Measurements from ENCODE around the gene TRIM66.

TRIM66 gene

DNA sequence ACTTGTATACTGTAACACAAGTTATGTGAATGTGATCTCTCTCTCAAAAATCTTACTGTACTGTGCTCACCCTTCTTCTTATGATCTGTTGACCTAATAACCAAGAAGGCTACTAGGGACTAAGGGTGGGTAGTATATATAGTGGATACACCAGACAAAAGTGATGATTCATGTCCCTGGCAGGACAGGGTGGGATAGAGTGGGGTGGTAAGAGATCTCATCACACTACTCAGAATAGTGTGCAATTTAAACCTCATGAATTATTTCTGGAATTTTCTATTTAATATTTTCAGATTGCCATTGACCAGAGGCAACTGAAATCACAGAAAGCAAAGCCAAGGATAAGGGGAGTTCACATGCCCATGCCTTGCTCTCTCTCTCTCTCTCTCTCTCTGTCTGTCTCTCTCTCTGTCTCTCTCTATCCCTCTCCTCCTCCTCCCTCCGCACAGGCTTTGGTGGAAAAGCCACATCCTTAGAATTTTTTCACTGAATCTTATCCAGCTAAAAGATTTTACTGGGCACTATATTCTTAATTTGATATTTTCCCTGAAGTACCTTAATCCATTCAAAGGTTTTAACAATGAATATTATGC lies 76.4 kb downstream of the TRIM66 start:
- no peak for FAIRE-seq

DNA sequence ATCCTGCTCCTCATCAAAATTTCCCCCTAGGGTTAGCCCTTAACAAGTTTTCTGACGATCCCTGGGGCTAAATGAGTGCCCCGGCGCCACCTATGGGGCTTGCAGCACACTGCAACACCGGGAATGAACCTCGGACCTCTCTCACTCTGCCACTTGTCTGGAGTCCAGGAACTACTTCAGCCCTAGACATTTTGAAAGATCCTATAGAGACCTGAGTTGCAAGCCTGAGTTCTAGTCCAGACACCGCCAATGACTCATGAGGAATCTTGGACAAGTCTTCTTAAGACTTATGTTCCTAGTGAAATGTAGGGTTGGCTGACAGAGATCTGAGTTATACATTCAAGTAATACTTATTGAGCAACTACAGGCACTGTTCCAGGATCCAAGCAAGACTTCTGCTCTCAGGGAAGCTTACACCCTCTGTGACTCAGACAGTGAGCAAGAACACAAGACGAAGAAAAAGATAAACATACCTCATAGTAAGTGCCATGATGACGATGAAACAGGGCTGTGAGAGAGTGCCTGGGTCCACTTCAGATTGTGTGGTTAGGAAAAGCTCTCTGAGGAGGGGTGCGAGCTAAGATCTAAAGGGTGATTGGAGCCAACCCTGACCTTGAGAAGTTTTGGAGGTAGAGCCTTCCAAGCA lies 78.3 kb downstream of the TRIM66 start:
- no peak for FAIRE-seq

DNA sequence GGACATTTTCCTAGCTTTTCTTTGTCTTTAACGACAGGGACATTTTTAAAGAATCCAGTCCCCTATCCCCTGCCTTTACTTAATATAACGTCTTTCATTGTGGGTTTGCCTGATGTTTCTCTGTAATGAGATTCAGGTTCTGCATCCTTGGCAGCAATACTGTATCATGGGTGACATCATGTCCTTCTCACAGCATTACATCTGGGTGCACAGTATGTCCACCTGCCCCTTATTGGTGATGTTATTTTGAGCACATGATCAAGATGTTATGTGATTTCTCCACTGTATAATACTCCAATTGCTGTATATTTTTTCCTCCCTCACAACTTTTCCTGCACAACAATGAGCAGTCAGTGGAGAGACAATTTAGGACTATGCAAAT lies 78.8 kb downstream of the TRIM66 start:
- no peak for FAIRE-seq

DNA sequence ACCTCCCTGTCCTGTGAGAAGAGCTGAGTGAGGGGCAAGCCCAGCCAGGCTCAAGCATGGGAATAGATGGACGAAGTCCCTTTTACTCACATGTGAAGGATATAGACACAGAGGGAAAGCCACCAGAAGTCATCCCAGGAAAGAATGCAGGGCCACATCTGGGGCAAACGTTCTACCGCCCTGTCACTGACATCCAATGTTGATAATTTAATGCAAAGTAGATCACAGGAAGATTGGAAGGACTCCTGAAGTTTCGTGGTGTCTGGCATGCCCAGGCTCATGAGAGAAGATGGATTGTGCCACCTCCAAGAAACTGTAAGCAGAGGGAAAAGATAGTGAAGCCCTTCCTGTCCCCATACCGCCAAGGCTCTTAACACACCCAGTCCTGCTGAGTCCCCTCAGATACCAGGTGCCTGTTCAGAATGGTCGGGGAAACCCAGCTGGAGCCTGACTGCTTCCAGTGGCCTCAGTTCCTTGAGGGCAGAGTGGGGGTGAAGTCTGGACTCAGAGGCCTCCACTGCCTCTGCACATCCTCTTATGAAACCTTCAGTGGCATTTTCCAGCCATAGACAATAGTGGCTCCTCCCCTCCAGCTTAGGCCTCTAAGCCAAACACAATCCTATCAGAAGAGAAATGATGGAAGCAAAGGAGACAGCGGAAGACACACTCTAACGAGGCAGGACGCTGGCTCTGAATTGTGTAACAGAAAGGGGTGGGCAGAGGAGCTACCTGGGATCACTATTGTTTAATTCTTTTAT lies 80.9 kb downstream of the TRIM66 start:
- FAIRE-seq, result no peak

DNA sequence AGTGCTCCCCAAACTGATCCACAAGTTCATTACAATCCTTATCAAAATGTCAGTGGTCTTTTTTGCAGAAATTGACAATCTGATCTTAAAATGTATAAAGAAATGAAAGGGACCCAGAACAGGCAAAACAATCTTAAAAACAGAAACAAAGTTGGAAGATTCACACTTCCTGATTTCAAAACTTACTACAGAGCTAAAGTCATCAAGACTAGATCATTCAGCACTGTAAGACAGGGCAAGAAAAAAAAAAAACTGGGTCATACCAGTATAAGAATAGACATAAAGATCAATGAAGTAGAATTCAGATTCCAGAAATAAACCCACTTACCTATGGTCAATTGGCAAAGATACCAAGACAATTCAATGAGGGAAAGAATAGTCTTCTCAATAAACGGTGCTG lies 84.0 kb downstream of the TRIM66 start:
- no peak for FAIRE-seq

DNA sequence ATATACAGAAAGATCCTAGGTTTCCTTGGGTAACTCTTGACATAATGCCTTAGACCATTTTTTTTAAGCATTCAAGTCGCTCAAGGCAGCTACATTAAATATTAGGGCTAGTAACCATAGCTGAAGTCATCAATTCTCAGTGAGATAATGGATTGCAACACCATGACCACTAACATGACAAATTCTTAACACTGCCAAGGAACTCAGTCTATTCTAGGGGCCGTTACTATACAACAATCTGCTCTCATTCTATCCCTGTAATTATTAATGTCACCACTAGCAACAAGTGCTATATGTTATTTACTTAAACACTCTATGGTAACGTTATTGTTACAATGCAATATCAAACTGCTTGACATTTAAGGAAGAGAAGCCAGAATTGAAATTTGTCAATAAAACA lies 85.3 kb downstream of the TRIM66 start:
- no peak for FAIRE-seq

DNA sequence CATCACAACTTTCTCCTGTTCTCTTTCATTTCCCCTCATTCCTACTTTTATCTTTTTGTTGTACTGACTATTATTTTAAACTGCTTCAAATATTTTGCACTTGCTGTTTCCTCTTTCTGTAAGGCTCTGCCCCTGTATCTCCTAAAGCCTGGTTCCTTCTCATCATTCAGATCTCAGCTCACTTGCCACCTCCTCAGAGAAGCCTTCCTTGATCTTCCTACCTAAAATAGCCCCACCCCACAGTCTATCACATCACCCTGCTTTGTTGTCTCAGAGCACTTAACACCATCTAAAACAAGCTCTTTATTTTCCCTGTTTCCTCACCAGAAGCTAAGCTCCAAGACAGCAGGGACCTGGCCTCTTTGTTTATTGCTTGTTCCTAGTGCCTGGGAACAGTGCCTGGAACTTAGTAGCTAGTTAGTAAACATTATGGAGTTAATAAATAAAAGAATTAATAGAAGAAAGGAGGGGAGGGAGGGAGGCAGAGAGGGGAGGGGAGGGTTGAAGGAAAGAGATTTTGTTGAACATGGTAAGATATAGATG lies 85.9 kb downstream of the TRIM66 start:
- no peak for FAIRE-seq

DNA sequence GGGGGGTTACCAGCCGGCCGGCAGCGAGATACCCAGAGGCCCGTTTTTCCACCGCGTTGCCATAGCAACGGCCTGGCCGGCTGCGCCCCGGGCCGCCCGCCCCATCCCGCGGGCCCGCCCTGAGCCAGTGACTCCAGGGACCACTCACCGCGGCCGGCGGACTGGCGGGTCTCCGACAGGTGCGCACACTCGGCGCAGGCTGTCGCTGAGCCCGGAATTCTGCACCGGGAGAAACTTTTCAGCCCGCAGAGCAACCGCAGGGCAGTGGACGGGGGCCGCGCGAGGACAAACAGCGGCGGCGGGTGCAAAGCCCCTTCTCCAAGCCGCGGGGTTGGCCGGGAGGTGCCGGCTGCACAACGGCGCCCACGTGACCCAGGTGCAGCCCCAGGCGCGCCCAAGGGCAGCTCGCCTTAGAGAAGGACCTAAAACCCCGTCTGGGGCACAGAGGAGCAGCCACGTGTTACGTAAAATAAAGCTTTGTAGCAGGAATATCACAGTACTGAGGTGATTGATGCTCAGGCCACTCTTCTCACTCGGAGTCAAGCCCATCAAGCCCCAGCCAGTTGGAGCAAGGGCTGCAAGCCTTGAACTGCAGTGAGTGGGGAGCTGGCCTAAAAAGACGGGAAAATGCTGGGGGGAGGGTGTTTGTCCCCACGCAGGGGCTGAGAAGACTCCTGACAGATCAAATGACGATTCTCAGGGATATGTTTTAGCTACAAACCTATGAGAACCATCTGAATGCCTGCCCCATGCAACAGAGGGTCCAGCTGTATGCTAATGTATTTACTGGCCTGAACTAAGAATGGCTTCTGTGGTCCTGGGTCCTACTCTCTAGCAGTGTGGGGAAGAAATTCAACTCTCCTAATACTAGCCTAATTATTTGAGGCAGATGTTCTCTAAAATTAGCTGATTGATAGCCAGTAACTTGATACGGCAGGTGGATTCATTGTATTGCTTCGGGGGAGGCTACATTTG lies 88.2 kb downstream of the TRIM66 start, which contains the start of gene STK33:
TSS of gene STK33 (minus strand) at position 294 of the 975 bp plus-strand sequence. CDS start 119,323 bp downstream, outside the sequence.
- FAIRE-seq, result no peak

DNA sequence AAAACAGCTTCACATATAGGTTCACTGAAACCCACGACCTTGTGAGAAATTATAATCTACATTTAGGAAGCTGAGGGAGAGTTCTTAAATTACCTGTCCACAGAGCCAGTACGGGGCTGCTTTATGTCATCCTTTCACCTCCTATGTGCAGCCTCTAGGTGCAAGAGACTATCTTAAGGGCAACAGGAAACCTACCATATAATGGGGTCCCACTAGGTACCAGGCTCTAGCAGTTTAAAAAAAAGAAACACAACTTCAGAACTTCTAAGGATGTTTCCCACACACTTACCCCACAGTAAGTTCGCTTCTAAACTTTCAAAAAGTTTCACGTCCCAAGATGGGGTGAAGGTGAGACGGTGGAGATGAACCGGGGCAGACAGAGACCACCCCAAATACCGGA lies 89.0 kb downstream of the TRIM66 start:
- FAIRE-seq, result no peak

DNA sequence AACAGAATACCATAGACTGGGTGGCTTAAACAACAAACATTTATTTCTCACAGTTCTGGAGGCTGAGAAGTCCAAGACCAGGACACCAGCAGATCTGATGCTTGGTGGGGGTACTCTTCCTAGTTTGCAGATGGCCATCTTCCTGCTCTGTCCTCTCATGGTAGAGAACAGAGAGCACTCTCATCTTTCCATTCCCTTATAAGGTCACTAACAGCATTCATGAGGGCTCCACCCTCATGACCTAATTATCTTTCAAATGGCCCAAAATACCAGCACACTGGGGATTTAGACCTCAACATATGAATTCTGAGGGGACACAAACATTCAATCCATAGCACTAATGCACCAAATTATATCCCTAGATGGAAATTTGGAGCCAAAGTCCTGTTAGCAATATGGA lies 94.5 kb downstream of the TRIM66 start:
- FAIRE-seq, result no peak

DNA sequence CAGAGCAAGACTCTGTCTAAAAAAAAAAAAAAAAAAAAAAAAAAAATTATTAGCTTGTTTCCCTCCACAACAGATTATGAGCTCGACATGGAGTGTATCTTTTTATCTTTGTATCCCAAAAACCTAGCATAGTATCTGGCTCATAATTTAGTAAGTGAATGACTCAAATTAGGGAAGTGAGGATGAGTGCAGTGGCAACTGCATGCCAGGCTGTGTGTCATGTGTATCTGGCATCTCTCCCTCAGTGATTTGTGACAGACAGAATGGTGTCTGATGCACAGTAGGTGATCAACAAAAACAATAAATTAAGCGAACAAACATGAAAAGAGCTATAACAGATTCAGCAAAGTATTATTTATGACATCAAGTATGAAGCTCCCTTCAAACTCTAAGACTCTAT lies 95.7 kb downstream of the TRIM66 start:
- FAIRE-seq, result no peak

DNA sequence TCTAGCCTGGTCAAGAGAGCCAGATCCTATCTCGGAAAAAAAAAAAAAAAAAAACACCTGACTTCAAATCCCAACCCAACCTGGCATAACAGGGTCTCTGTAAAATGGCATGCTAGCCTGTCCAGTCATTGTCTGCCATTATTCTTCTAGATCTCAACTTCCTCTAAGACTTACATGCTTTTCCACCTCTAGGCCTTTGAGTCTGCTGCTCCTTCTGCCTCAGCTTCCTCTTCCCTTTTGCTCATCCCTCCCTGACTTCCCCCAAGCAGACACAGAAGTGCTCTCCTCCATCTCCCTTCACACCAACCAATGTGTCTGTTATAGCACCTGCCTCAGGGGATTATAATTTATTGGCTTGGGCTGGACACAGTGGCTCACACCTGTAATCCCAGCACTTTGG lies 96.3 kb downstream of the TRIM66 start:
- no peak for FAIRE-seq

DNA sequence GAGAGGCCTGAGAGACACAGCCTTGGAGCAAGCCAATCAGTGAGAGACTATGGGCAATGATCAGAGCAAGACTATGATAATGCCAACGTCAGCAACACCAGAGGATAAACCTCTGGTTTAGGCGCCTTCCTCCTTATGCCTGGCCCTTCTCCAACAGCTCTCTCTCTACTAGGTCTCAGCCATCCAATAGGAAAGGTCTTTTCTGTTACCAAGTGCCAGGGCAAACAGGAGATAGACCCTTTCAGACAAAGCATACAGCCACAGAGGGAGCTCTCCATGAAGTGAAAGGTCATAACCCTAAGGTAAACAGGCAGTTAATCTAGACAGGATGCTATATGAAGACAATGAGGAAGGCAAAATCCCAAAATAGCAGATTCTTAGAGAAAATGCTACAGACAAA lies 98.0 kb downstream of the TRIM66 start:
- FAIRE-seq, result no peak

DNA sequence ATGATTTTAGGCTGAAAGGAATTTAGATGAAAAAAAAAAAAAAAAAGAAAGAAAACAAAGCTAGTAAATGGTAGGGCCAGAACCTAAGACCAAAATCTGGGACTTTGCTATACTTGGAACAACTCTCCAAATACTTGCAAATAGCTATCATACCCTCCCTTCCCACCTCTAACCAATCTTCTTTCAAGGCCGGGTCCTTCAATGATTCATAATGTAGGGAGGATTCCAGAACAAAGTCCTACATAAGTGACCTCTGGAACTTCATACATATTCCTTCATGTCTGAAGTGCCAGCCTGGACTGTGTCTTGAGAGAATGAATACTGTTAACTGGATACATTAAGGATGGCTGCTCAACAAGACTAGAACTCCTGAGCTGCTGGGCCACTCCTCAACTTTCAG lies 98.4 kb downstream of the TRIM66 start:
- no peak for FAIRE-seq

DNA sequence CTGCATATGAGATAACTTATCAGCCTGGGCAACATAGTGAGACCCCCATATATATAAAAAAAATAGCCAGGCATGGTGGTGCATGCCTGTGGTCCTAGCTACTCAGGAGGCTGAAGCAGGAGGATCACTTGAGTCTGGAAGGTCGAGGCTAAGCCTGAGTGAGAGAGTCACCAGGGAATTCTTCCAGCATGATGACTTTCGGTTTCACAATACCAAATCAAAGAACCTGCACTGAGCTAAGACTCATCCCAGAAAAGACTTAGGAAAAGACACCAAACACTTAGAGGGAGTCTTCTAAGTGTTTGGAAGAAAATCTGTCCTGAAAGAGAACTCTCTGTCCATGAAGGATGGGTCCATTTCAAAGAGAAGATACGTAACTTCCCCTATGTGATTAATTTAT lies 101.2 kb downstream of the TRIM66 start:
- no peak for FAIRE-seq

DNA sequence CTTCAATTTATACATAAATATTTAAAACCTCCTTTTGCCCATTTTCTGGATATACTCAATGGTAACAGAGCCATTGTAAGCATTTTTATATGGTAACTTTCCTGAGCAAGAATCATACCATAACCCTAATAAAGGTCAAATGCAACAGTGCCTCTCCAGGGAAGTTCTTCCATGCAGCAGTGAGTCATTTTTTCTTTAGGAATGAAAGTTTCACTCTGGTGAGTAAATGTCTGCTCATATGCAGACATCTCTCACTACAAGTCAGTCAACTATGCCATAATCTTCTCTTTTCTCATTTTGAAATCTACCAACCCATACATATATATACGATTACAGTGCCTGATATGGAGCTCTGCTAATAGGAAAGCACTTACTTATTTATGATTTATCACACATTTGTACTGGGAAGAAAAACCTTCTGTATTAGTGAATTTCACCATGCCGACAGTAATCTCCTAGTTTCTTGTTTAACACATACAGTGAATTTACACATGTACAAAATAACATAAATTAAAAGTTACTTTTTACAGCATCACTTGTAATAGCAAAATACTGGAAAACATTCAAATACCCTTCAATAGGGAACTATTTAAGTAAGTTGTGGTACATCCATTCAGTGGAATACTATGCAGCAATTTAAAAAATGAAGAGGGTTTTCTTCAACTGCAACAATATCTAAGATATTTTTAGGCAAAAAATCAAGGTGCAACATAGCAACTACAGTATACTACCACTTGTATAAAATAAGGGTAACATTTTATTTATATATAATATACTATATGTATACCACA lies 104.5 kb downstream of the TRIM66 start:
- no peak for FAIRE-seq

DNA sequence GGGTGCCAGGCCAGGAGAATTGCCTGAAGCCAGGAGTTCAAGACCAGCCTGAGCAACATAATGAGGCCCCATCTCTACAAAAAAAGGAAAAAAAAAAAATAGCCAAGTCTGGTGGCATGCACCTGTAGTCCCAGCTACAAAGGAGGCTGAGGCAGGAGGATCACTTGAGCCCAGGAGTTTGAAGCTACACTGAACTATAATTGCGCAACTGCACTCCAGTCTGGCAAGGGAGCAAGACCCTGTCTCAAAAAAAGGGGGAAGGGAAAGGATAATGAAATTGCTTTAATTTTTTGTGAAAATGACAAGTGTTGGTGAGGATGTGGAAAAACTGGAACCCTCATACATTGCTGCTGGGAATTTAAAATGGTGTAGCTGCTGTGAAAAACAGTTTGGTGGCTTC lies 107.7 kb downstream of the TRIM66 start:
- no peak for FAIRE-seq

DNA sequence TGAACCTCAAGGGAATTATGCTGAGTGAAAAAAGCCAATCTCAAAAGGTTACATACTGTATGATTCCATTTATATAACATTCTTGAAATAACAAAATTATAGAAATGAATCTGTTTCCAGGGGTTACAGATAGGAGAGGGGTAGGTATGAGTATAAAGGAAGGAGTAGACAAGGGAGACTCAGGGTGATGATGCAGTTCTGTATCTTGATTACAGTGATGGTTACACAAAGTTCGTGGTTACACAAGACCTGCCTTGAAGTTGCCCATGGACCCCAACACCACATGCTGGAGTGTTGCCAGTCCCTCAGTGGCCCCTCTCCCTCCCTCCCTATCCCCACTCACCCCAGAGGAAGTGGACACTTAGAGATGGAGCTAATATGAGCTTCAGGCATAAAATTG lies 108.7 kb downstream of the TRIM66 start:
- no peak for FAIRE-seq

DNA sequence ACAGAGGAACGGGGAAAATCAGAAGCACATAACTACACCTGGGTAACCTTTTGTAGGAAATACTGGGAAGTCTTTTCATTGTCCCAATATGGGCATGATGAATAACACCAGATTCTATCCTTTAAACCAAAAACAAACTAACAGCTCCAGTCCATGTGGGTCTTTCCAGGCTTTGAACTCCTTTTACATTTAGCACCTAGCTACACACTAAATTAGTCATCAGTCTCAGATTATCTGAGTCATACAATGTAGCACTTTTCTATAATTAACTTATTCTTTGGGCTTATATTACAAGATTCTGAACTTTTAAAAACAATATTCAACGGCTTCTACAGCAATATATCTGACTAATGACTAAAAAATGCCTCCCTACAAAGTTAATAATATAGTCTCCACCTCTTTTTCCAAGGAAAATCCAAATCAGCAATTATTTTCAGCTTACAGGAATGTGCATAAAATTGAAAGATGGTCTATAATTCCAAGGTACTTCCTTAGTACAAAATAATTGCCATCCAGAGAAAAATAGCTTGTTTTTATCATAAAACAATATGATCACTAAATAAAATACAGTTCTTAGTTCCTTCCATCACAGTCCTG lies 114.8 kb downstream of the TRIM66 start:
- no peak for FAIRE-seq

DNA sequence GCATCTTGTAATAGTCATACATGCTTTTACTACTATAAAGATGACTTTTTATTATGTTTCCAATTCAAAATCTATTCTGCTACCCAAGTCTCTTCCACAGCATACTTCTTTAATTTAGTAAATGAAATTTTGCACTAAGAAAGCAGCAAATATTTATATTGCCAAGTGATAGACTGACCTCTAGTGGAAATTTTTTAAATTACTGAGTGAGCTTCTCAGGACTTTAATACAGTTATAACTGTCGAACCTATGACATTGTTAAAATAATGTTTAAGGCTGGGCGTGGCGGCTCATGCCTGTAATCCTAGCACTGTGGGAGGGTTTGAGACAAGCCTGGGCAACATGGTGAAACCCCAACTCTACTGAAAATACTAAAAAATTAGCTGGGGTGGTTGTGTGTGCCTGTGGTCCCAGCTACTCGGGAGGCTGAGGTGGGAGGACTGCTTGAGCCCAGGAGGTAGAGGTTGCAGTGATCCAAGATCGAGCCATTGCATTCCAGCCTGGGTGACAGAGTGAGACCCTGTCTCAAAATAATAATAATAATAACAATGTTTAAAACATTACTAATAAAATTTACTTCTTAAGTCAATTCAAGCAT lies 115.8 kb downstream of the TRIM66 start:
- peak; percentile 98 for FAIRE-seq

DNA sequence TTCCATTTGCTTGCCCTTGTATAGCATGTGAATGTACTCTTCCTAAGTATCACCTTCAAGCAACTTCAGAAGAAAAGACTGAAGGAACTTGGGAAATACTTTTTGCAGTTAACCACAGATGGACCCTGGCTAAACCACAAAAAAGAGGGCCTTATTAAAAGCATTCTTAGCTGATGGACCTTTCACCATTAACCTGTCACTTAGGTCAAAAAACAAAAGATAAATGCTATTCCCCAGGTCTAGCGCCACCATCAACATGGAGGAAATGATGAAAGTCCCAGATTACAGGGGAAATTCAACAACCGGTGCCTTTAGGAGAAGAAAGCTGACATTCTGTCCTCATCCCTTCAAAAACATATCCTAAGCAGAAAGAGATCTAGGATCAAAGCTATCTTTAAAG lies 117.9 kb downstream of the TRIM66 start:
- FAIRE-seq, result no peak

All from islet of Langerhans (tissue), 1 donor.